Spinal cord (tissue), 10 donors: ENCODE data around the gene NDUFAF8. TPM values are rescaled to one million over a fixed set of nuclear protein-coding genes. Genes with fewer than 3 reads are reported as not detected.

Experiments
- DNase-seq, 6 donors: peaks; one replicate each; pipeline versions ENCODE4 v3.0.0 to v3.0.0-alpha.2; 2013 to 2015; ENCODE audit warnings: low spot score in 6 of 6, low read depth in 4 of 6
- H3K27ac ChIP-seq: one replicate; pipeline ENCODE4 v1.5.1; 2013; ENCODE audit warnings: low read depth, low read length, control low read depth
- H3K27me3 ChIP-seq: one replicate; pipeline ENCODE4 v1.6.1; 2013; ENCODE audit warnings: low read length; ENCODE audit not compliant: control insufficient read depth, insufficient read depth
- H3K36me3 ChIP-seq: one replicate; pipeline ENCODE4 v1.6.1; 2013; ENCODE audit warnings: low read length; ENCODE audit not compliant: control insufficient read depth, insufficient read depth
- H3K4me1 ChIP-seq: one replicate; pipeline ENCODE4 v1.6.1; 2013; ENCODE audit warnings: low read length; ENCODE audit not compliant: control insufficient read depth, insufficient read depth
- H3K4me3 ChIP-seq: one replicate; pipeline ENCODE4 v1.5.1; 2013; ENCODE audit warnings: low read depth, low read length, control low read depth
- H3K9me3 ChIP-seq: one replicate; pipeline ENCODE4 v1.6.1; 2013; ENCODE audit warnings: low read length; ENCODE audit not compliant: control insufficient read depth, insufficient read depth
- WGBS: methylation state at CpG from one replicate; pipeline ENCODE4 v1.1.5; 2013; ENCODE audit warnings: missing lambda C conversion rate; ENCODE audit not compliant: insufficient coverage; 5-methylcytosine and 5-hydroxymethylcytosine counted together
- polyA plus RNA-seq, 2 donors: library from polyadenylated mRNA; unstranded; fragments of 120-200 nt; gene quantifications; one replicate each; pipeline ENCODE4 v1.2.1, GENCODE V29; 2013; ENCODE audit not compliant: insufficient read length in 2 of 2
- total RNA-seq, 2 donors: library from RNA; depleted of rRNA in 1 of 2; stranded (reverse); fragments of 120-200 nt in 1 of 2; fragments of >200 nt in 1 of 2; gene quantifications; one replicate each; pipeline versions ENCODE4 v1.2.3 to v1.2.4, GENCODE V29; 2013 to 2014
- donor health status: healthy.

Gene NDUFAF8
- total and polyA plus RNA-seq, 4 donors, result 9.4 to 87.6 (median 73.9) TPM

DNA sequence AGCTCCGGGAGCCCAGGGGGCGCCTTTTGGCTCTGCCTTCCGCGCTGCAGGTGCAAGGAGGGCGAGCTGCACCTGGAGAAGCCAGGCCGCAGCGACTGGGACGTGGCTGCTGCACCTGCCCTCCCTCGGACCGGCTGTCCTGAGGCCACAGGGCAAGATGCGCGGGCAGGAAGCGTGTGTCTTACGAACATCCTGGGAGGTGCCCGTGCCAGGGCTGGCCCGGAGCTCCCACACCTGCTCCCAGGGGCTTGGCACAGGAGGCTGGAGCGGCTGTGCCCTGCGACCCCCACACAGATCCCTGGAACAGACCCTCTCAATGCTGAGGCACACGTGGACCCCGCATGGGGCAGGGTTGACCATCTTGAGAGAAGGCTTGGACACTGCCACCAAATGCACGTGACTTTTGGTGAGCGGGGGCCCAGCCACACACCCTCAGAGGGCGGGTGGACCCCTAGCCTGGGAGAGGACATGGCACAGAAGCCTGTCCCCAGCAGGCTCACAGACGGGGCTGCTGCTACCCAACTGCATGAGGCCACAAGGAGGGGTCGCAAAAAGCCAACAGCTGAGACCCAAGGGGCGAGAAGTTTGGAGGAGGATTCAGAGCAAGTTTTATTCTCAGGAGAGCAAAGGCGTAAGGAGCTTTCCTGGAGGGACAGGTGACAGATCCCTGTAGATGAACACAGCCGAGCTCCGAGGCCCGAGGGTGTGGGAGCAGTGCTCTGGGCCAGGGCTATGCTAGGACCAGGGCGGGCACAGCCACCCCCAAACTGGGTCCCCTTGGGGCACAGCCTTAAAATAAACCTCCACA, 11.4 kb downstream of the NDUFAF8 start:
- peaks cover 67% of the 10 kb centered on the region for H3K36me3 ChIP-seq
- 90% methylated on average over 31 of the region's 31 CpGs for WGBS
- H3K4me3 ChIP-seq, result no peak overlapping the region
- no peaks in the 10 kb centered on the region for H3K9me3 ChIP-seq
- no peak for DNase-seq
- H3K27ac ChIP-seq, result no peak overlapping the region
- H3K27me3 ChIP-seq, result no peaks in the 10 kb centered on the region
- H3K4me1 ChIP-seq, result peaks cover 43% of the 10 kb centered on the region

DNA sequence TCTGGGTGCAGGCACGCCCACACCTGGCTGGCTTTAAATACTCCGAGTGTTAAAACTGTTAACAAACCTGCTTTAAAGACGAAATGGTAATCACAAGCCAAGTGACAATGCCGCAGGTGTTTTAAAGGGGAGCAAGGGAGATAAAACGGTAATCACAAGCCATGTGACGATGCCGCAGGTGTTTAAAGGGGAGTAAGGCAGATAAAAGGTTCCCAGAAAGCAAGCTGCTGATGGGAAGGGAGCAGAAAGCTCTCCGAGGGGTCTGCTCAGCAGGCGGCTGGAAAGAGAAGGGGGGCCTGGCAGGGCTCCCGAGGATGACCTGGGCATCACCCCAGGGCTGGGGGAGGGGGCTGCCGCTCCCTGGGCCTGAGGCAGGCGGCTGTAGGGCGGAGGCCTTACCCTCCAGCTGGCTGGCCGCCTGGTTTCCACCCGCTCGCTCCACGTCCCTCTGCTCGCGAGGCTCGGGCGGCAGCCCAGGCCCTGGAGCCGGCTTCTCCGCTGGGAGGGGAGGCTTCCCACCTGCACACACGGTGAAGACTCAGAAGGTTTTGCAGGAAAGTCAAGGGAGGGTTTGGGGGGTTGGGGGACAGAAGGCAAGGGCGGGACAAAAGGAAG, 12.1 kb downstream of the NDUFAF8 start:
- DNase-seq, result peak in 2 of 6 donors; percentile 38 to 66
- WGBS, result 47% methylated on average over 20 of the region's 25 CpGs

DNA sequence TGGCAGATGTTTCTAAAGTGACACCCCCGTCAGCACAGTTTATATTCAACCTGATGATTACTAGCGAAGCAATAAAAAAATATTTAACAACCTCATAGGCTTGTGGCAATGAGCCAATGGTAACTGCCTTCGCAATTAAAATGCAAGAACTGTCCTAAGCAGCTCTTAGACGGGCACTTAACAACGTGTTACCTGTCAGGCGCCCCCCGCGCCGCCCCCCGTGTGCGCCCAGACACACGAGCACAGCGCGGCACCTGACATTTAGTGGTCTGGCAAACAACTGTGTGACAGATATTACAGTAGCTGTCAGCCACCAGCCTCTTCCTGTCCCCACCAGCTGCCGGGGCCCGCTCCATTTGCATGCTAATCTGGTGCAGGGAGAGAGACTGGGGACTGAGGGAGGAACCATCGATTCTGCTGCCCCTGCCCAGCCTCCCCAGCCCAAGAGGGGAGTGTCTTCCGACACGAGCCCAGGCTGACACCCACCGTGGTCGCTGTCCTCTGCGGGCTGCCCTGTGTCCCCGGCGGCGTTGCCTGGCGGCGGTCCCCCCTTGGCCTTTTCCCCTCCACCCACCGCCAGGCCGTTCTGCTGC, 12.7 kb downstream of the NDUFAF8 start:
- no peaks in the 10 kb centered on the region for H3K27me3 ChIP-seq
- H3K36me3 ChIP-seq, result peaks cover 60% of the 10 kb centered on the region
- peak in 2 of 6 donors; percentile 47 to 88 for DNase-seq
- no peaks in the 10 kb centered on the region for H3K9me3 ChIP-seq
- no peak overlapping the region for H3K4me3 ChIP-seq
- peak overlapping the region; percentile 54 for H3K27ac ChIP-seq
- WGBS, result 42% methylated on average over 28 of the region's 29 CpGs
- peaks cover 50% of the 10 kb centered on the region for H3K4me1 ChIP-seq

More for the DNA sequence above, 12.1 kb downstream of the NDUFAF8 start:
- H3K9me3 ChIP-seq, result no peaks in the 10 kb centered on the region
- H3K4me1 ChIP-seq, result peaks cover 50% of the 10 kb centered on the region
- no peaks in the 10 kb centered on the region for H3K27me3 ChIP-seq
- H3K36me3 ChIP-seq, result peaks cover 63% of the 10 kb centered on the region
- no peak overlapping the region for H3K4me3 ChIP-seq
- H3K27ac ChIP-seq, result peak overlapping the region; percentile 54

DNA sequence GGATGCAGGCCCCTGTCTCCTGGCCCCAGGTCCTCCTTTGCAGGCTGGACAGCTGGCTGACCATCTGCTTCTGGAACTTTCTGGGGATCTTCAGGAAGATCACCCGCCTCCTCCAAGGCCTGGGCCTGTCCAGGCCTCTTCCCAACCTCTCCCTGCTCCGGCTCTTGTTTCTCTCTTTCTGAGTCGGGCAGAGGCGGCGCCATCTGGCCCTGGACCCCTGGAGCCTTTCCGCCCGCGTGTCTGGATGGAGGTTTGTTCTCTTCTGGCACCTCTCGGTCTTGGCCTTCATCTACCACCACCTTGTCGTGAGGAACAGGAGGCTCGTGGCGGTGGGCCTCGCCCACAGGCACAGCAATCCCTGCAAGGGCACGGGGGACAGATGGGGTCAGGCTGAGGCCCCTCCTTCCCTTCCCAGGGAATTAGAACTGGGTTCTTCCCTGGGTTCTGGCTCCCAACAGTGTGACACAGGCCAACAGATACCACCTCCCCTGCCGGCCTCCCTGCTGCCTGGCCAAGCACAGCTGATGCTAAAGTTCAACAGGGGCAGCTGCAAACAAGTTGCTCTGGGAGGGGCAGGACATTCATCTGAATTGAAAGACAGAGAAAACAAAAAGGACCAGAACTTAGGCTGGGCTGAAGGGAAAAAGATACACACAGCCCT, 13.3 kb downstream of the NDUFAF8 start:
- 34% methylated on average over 12 of the region's 15 CpGs for WGBS
- DNase-seq, result peak in 2 of 6 donors; percentile 8 to 38
- no peaks in the 10 kb centered on the region for H3K9me3 ChIP-seq
- H3K27ac ChIP-seq, result peak overlapping the region; percentile 54
- H3K4me3 ChIP-seq, result no peak overlapping the region
- H3K4me1 ChIP-seq, result peaks cover 50% of the 10 kb centered on the region
- H3K27me3 ChIP-seq, result no peaks in the 10 kb centered on the region
- peaks cover 59% of the 10 kb centered on the region for H3K36me3 ChIP-seq

DNA sequence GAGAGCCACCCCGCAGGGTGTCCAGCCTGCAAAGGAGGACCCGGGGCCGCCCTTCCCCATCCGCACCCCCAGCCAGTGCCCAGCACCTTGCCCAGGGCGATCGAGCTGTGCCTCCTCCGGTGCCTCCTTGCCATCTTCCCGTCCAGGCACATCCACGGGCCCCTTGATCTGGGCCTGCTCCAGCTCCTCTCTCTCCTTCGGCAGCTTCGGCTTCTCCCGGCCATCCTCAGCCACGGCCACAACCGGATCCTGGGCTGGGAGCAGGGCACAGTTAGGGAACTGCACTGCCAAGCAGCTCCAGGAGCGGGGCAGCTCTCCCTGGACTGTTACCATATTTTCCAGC, 13.8 kb downstream of the NDUFAF8 start:
- H3K4me3 ChIP-seq, result no peak overlapping the region
- no peaks in the 10 kb centered on the region for H3K9me3 ChIP-seq
- peaks cover 50% of the 10 kb centered on the region for H3K4me1 ChIP-seq
- H3K36me3 ChIP-seq, result peaks cover 64% of the 10 kb centered on the region
- no peaks in the 10 kb centered on the region for H3K27me3 ChIP-seq
- H3K27ac ChIP-seq, result peak overlapping the region; percentile 47
- WGBS, result 57% methylated on average over 15 of the region's 15 CpGs
- no peak for DNase-seq

DNA sequence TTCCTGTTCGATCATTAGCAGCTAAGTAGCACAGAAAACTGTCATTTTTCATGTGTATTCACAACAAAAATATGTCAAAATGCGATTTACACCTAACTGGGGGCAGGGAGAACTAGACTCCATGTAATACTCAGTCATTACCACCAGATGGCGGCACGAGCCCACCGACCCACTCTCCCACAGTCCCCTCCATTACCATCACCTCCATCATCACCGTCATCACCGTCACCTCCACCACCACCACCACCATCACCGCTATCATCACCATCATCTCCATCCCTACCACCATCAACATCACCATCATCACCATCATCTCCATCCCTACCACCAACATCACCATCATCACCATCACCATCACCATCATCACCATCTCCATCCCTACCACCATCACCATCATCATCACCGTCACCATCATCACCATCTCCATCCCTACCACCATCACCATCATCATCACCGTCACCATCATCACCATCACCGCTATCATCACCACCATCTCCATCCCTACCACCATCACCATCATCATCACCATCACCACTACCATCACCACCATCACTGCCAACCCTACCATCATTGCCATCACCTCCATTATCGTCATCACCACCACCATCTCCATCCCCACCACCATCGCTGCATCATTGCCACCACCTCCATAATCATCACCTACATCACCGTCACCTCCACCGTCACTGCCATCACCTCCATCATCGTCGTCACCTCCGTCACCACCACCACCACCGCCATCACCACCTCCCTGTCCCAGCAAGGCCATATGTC, 14.4 kb downstream of the NDUFAF8 start:
- Histone ChIP-seq H3K27ac (peak overlapping the region; percentile 47), H3K36me3 (peaks cover 65% of the 10 kb centered on the region)
- peak in 3 of 6 donors; percentile 32 to 86 (median 72) for DNase-seq

DNA sequence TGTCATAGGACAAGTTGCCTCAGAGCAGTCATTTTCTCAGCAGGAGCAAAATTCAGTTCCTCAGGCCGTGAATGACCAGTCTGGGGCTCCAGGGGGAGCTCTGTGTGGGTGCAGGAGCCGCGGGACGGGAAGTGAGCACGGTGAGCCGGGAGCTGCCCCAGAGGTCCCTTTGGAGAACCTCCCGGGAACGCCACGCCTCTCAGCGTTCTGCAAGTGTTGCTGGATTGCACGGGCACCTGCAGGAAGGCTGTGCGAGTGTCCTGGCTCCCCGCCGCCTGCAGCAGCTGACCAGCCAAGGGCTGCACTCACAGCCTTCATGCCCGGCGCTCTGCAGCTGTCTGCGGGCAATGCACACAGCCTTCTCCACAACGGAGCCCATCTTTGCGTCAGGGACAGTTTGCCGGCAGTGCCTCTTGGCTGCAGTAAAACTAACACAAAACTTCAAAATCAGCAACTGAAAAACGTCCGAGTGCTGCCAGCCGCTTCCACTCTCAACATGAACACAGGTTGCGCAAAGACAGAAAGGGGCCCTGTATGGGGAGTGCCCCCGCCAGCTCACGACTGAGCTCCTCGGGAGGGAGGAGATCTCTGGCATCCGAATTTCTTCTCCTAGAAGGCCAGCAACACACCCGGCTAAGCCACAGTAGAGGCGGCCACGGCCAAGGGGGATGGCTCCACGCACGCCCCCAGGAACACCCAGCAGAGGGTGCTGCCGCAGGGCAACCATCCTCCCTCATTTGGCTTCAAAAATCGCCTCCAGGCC, 16.0 kb downstream of the NDUFAF8 start:
- peaks cover 50% of the 10 kb centered on the region for H3K4me1 ChIP-seq
- H3K4me3 ChIP-seq, result no peak overlapping the region
- WGBS, result 11% methylated on average over 33 of the region's 35 CpGs
- H3K27ac ChIP-seq, result peak overlapping the region; percentile 6
- peaks cover 68% of the 10 kb centered on the region for H3K36me3 ChIP-seq
- no peaks in the 10 kb centered on the region for H3K9me3 ChIP-seq
- no peaks in the 10 kb centered on the region for H3K27me3 ChIP-seq
- DNase-seq, result peak in 2 of 6 donors; percentile 57 to 76

More for the DNA sequence above, 14.4 kb downstream of the NDUFAF8 start:
- no peak overlapping the region for H3K4me3 ChIP-seq
- 53% methylated on average over 14 of the region's 19 CpGs for WGBS
- H3K27me3 ChIP-seq, result no peaks in the 10 kb centered on the region
- H3K4me1 ChIP-seq, result peaks cover 50% of the 10 kb centered on the region
- no peaks in the 10 kb centered on the region for H3K9me3 ChIP-seq

DNA sequence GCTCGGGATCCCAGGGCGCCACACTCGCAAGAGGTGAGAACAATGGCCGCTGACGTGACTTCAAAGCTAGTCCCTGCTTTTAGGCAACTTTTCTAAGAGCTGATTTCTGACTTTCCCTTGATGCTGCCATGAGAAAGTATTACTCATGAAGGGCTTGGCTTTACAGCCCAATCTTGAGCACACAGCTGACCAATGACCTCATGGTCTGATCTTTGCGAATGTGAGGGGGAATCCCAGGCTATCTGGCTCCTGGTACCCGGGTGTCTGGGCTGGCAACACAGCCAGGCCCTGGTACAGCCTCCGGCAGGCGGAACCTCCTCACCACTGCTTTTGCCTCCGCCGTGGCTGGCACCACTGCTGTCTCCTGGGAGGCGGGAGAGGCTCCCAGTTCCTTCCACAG, 17.5 kb downstream of the NDUFAF8 start:
- no peaks in the 10 kb centered on the region for H3K9me3 ChIP-seq
- H3K27me3 ChIP-seq, result no peaks in the 10 kb centered on the region
- H3K4me1 ChIP-seq, result peaks cover 35% of the 10 kb centered on the region
- H3K4me3 ChIP-seq, result no peak overlapping the region
- WGBS, result 89% methylated on average over 12 of the region's 12 CpGs
- H3K27ac ChIP-seq, result no peak overlapping the region
- no peak for DNase-seq
- H3K36me3 ChIP-seq, result peaks cover 68% of the 10 kb centered on the region
